Neural progenitor cell (in vitro differentiated cells): ENCODE results near the gene ARF3.

Source experiments
- EZH2 ChIP-seq: fragments of 200-600 bp; sonication (generic); IDR thresholded peaks from 2 replicates; pipeline ENCODE4 v1.6.1; 2017; ENCODE audit warnings: antibody characterized with exemption, mild to moderate bottlenecking, moderate library complexity
- EZH2phosphoT487 ChIP-seq: fragments of 200-600 bp; sonication (generic); IDR thresholded peaks from 2 replicates; pipeline ENCODE4 v1.6.1; 2017; ENCODE audit warnings: antibody characterized with exemption
- TF ChIP-seq, protein P1 (sequence below): fragments of 200-600 bp; sonication (generic); IDR thresholded peaks from 2 replicates; pipeline ENCODE4 v1.5.1; 2017; ENCODE audit warnings: antibody characterized with exemption, mild to moderate bottlenecking

DNA sequence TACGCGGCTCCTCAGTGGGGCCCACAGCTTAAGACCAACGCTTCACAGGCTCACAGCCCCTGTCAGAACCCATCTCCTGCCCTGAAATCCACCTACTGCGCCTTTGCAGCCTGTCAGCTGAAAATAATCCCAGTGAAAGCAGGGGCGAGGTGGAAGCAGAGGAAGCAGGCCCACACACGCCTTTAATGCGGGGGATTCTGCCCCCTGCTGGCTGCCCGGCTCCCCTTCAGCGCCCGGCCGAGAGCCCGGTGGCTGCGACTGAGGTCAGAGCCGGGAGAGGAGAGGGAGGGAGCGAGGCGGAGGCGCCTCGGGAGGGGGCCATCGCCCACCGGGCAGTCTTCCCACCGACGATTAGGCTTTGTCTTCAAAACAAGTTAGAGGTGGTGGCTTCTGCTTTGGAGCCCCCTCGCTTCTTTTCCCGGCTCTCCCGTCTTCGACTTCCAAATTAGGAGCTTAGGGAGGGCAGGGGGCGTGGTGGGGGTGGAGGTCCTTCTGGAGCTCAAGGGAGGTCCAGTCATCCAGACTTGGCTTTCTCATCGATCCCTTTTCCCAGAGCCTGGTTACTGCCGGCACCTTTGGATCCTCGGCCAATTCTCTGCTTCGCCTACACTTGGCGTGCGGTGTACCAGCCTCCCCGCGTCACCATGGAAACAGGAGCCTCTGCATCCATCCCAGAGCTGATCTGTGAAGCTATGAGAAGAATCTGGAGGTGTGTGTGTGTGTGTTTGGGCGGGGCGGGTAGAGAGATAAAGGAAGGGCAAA lies 66.4 kb downstream of the ARF3 start:
- TF ChIP-seq, protein P1, sequence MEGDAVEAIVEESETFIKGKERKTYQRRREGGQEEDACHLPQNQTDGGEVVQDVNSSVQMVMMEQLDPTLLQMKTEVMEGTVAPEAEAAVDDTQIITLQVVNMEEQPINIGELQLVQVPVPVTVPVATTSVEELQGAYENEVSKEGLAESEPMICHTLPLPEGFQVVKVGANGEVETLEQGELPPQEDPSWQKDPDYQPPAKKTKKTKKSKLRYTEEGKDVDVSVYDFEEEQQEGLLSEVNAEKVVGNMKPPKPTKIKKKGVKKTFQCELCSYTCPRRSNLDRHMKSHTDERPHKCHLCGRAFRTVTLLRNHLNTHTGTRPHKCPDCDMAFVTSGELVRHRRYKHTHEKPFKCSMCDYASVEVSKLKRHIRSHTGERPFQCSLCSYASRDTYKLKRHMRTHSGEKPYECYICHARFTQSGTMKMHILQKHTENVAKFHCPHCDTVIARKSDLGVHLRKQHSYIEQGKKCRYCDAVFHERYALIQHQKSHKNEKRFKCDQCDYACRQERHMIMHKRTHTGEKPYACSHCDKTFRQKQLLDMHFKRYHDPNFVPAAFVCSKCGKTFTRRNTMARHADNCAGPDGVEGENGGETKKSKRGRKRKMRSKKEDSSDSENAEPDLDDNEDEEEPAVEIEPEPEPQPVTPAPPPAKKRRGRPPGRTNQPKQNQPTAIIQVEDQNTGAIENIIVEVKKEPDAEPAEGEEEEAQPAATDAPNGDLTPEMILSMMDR: peak; percentile 99
- no peak for TF ChIP-seq EZH2phosphoT487
- peak; percentile 37 for TF ChIP-seq EZH2
